K562 (cell line): ENCODE results near the gene TUBA1B. TPM values are rescaled to one million over a fixed set of nuclear protein-coding genes. Genes with fewer than 3 reads are reported as not detected.

Experiments used
- BRD9 ChIP-seq: fragments of 450-650 bp; IDR thresholded peaks from 2 replicates; pipeline ENCODE4 v1.6.1; 2018; ENCODE audit warnings: low read depth; ENCODE audit not compliant: partially characterized antibody
- CEBPB ChIP-seq: fragments of 450-650 bp; IDR thresholded peaks from 2 replicates; pipeline ENCODE4 v1.6.1; 2016; ENCODE audit warnings: missing genetic modification characterization, missing compliant biosample characterization
- DACH1 ChIP-seq: fragments of 450-650 bp; IDR thresholded peaks from 2 replicates; pipeline ENCODE4 v1.6.1; 2018; ENCODE audit not compliant: partially characterized antibody
- EP400 ChIP-seq: fragments of 450-650 bp; IDR thresholded peaks from 2 replicates; pipeline ENCODE4 v1.6.1; 2017; ENCODE audit warnings: antibody characterized with exemption, mild to moderate bottlenecking, moderate library complexity
- HDAC1 ChIP-seq, 2 experiments: fragments of 450-650 bp; IDR thresholded peaks; 2 replicates each; pipeline ENCODE4 v1.6.1; 2016 to 2017; ENCODE audit warnings: inconsistent platforms in 1 of 2, mild to moderate bottlenecking in 1 of 2, moderate library complexity in 1 of 2
- MBD2 ChIP-seq: sonication (generic); IDR thresholded peaks from 2 replicates; pipeline ENCODE4 v1.6.1; 2016; ENCODE audit warnings: low read depth, borderline replicate concordance
- NFYB ChIP-seq: IDR thresholded peaks from 2 replicates; pipeline ENCODE4 v1.6.1; 2011; ENCODE audit warnings: mild to moderate bottlenecking, moderate library complexity; ENCODE audit not compliant: insufficient read length; ENCODE audit errors: extremely low read depth
- NR1H2 ChIP-seq: sonication (generic); formaldehyde crosslinking; IDR thresholded peaks from 2 replicates; pipeline ENCODE4 v1.4.0; 2020; ENCODE audit warnings: mild to moderate bottlenecking, missing genetic modification reagents
- OTX1 ChIP-seq: fragments of 450-650 bp; formaldehyde crosslinking; IDR thresholded peaks from 2 replicates; pipeline ENCODE4 v1.4.0; 2022; ENCODE audit warnings: mild to moderate bottlenecking
- POLR2A ChIP-seq: fragments of 450-650 bp; conservative IDR thresholded peaks from 2 replicates; pipeline ENCODE4 v1.6.1; 2016
- POLR2H ChIP-seq: IDR thresholded peaks from 2 replicates; pipeline ENCODE4 v1.6.1; 2016; ENCODE audit warnings: missing genetic modification characterization, low read depth, mild to moderate bottlenecking, control low read depth, missing compliant biosample characterization, moderate library complexity
- PYGO2 ChIP-seq: fragments of 450-650 bp; IDR thresholded peaks from 2 replicates; pipeline ENCODE4 v1.6.1; 2016; ENCODE audit warnings: mild to moderate bottlenecking, missing genetic modification characterization, moderate library complexity, missing compliant biosample characterization
- SMAD1 ChIP-seq: fragments of 150-350 bp; IDR thresholded peaks from 2 replicates; pipeline ENCODE4 v1.6.1; 2014; ENCODE audit warnings: low read length, low read depth; ENCODE audit not compliant: partially characterized antibody
- ZBTB17 ChIP-seq: fragments of 450-650 bp; formaldehyde crosslinking; IDR thresholded peaks from 2 replicates; pipeline ENCODE4 v1.4.0; 2020; ENCODE audit warnings: mild to moderate bottlenecking
- ZNF165 ChIP-seq: fragments of 250-450 bp; sonication (Bioruptor Pico); IDR thresholded peaks from 2 replicates; pipeline ENCODE4 v1.4.0; 2020; ENCODE audit warnings: borderline replicate concordance
- polyA plus RNA-seq, 8 experiments: library from polyadenylated mRNA; depleted of rRNA in 4 of 8; stranded (reverse) in 5 of 8; unstranded in 3 of 8; fragments of >200 nt; fragmentation: Nextera tagmentation in 2 of 8; fragmentation: Illumina TruSeq in 1 of 8; extraction: Ambion mirVana in 2 of 8; extraction: Trizol in 1 of 8; gene quantifications; 2 replicates each; pipeline versions ENCODE4 v1.2.1 to v1.2.3, GENCODE V29; 2011 to 2014; ENCODE audit warnings: inconsistent platforms in 1 of 8, missing spikeins in 1 of 8
- total RNA-seq, 7 experiments: library from RNA; depleted of rRNA in 6 of 7; stranded (reverse); fragments of >200 nt in 6 of 7; fragmentation: Illumina TruSeq in 2 of 7; extraction: Trizol in 2 of 7; gene quantifications; 2 replicates each; pipeline versions ENCODE4 v1.2.1 to v1.2.3, GENCODE V29; 2011 to 2021; ENCODE audit warnings: low replicate concordance in 1 of 7
- TF ChIP-seq, protein P1 (sequence below): sonication (generic); formaldehyde crosslinking; IDR thresholded peaks from 2 replicates; pipeline ENCODE4 v1.8.1; 2023; ENCODE audit warnings: mild to moderate bottlenecking, missing genetic modification reagents
- TF ChIP-seq, protein P2 (sequence below): fragments of 450-650 bp; IDR thresholded peaks from 2 replicates; pipeline ENCODE4 v1.6.1; 2016; ENCODE audit warnings: missing biosample characterization, missing genetic modification characterization
- TF ChIP-seq, protein P3 (sequence below), 2 experiments: fragments of 450-650 bp; IDR thresholded peaks; 2 replicates each; pipeline ENCODE4 v1.6.1; 2018; ENCODE audit warnings: mild to moderate bottlenecking in 2 of 2, low read depth in 1 of 2; ENCODE audit not compliant: partially characterized antibody in 2 of 2
- TF ChIP-seq, protein P4 (sequence below): IDR thresholded peaks from 2 replicates; pipeline ENCODE4 v1.6.1; 2011; ENCODE audit warnings: borderline replicate concordance, low read depth, mild to moderate bottlenecking, moderate library complexity, low read length; ENCODE audit not compliant: insufficient read depth, poor library complexity, severe bottlenecking

The TUBA1B gene
- total and polyA plus RNA-seq, 9 of the 15 experiments (the other 6 are each of a cell fraction or from before 2014, with no cell fraction given) = 2,189 to 4,624 (median 2,628) TPM

DNA sequence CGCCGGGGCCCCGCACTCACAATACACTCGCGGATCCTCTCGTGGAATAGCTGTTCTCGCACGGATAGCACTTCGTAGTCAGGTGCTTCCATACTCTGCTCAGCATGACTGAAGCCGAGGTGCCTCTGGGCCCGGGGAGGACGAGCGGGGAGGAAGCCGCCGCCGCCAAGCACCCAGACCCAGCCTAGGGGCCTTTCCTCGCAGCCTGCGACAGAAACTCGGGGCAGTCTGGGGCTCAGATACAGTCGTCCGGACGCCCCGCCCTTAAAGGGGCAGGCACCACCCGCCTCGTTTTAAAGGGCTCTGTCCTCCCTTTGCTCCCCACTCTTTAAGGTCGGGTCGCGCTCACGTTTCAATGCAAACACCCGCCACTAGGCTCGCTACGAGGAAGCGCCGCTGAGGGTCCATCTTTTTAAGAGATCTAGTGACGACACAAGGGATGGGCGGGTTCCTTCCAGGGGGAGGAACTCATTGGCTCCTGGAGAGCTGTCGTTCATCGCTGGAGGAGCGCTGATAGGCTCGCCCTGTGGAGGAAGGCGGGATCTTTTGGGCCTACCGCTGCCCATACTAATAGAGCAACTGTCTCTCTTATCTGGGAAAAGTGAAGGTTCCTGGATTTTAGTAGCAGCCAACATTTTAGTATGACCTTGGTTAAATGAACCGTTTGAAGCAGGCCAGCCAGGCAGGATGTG lies 20.6 kb downstream of the TUBA1B start, which contains the start of gene LMBR1L (continued):
- TF ChIP-seq MBD2 (peak; percentile 91), ZBTB17 (peak; percentile 59; the same call in 1 of the 2 replicates), CEBPB (tag) (no peak), OTX1 (CRISPR knock-in tag) (no peak), POLR2A (peak; percentile 79), POLR2H (tag) (no peak; the same call in 1 of the 2 replicates), DACH1 (no peak), EP400 (peak; percentile 10; the same call in 1 of the 2 replicates), NFYB (peak; percentile 93), NR1H2 (CRISPR knock-in tag) (no peak), SMAD1 (no peak), ZNF165 (no peak), BRD9 (no peak), HDAC1 (IDR thresholded peaks at IDR 0.05) (peak in 1 of 2 experiments; percentile 41; a peak in 1 of 4 replicates), PYGO2 (no peak)
- TF ChIP-seq, protein P1, sequence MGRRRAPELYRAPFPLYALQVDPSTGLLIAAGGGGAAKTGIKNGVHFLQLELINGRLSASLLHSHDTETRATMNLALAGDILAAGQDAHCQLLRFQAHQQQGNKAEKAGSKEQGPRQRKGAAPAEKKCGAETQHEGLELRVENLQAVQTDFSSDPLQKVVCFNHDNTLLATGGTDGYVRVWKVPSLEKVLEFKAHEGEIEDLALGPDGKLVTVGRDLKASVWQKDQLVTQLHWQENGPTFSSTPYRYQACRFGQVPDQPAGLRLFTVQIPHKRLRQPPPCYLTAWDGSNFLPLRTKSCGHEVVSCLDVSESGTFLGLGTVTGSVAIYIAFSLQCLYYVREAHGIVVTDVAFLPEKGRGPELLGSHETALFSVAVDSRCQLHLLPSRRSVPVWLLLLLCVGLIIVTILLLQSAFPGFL (CRISPR knock-in tag) = no peak
- TF ChIP-seq, protein P2, sequence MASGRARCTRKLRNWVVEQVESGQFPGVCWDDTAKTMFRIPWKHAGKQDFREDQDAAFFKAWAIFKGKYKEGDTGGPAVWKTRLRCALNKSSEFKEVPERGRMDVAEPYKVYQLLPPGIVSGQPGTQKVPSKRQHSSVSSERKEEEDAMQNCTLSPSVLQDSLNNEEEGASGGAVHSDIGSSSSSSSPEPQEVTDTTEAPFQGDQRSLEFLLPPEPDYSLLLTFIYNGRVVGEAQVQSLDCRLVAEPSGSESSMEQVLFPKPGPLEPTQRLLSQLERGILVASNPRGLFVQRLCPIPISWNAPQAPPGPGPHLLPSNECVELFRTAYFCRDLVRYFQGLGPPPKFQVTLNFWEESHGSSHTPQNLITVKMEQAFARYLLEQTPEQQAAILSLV (tag) = no peak
- TF ChIP-seq, protein P3, sequence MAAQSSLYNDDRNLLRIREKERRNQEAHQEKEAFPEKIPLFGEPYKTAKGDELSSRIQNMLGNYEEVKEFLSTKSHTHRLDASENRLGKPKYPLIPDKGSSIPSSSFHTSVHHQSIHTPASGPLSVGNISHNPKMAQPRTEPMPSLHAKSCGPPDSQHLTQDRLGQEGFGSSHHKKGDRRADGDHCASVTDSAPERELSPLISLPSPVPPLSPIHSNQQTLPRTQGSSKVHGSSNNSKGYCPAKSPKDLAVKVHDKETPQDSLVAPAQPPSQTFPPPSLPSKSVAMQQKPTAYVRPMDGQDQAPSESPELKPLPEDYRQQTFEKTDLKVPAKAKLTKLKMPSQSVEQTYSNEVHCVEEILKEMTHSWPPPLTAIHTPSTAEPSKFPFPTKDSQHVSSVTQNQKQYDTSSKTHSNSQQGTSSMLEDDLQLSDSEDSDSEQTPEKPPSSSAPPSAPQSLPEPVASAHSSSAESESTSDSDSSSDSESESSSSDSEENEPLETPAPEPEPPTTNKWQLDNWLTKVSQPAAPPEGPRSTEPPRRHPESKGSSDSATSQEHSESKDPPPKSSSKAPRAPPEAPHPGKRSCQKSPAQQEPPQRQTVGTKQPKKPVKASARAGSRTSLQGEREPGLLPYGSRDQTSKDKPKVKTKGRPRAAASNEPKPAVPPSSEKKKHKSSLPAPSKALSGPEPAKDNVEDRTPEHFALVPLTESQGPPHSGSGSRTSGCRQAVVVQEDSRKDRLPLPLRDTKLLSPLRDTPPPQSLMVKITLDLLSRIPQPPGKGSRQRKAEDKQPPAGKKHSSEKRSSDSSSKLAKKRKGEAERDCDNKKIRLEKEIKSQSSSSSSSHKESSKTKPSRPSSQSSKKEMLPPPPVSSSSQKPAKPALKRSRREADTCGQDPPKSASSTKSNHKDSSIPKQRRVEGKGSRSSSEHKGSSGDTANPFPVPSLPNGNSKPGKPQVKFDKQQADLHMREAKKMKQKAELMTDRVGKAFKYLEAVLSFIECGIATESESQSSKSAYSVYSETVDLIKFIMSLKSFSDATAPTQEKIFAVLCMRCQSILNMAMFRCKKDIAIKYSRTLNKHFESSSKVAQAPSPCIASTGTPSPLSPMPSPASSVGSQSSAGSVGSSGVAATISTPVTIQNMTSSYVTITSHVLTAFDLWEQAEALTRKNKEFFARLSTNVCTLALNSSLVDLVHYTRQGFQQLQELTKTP (IDR thresholded peaks at IDR 0.05; ENCODE audit: low read depth in 1 of 2, partially characterized antibody in 2 of 2) = no peak
- TF ChIP-seq, protein P4, sequence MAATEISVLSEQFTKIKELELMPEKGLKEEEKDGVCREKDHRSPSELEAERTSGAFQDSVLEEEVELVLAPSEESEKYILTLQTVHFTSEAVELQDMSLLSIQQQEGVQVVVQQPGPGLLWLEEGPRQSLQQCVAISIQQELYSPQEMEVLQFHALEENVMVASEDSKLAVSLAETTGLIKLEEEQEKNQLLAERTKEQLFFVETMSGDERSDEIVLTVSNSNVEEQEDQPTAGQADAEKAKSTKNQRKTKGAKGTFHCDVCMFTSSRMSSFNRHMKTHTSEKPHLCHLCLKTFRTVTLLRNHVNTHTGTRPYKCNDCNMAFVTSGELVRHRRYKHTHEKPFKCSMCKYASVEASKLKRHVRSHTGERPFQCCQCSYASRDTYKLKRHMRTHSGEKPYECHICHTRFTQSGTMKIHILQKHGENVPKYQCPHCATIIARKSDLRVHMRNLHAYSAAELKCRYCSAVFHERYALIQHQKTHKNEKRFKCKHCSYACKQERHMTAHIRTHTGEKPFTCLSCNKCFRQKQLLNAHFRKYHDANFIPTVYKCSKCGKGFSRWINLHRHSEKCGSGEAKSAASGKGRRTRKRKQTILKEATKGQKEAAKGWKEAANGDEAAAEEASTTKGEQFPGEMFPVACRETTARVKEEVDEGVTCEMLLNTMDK = peak; percentile 46
